ENCODE measurements around the gene MDK.
A peak's percentile ranks its signal among the peaks of the same experiment; 100 is the strongest.

Gene MDK

DNA sequence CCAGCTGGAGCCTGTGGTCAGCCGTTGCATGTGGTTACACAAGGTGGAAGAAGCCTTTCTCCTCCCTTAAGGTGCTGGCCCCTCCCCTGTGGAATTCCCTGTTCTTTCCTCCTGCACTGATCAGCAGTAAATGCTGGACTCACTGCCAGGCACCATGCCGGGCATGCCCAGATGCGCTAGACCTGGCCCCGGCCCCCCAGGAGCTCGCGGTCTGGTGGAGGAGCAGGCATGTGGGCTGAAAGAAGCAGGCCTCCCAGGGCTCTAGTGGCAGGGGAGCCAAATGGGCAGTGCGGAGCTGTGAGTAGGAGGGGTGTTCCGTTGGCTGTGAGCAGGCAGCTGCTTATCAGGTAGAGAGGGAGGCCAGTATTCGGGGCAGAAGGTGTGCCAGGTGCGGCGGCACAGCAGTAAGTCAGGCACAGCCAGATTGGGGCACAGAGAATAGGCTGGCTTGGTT lies 24.0 kb upstream of the MDK start:
- no peaks in the 10 kb centered on the region for H3K9me3 ChIP-seq (ENCODE audit: severe bottlenecking)
- TF ChIP-seq, protein P1, sequence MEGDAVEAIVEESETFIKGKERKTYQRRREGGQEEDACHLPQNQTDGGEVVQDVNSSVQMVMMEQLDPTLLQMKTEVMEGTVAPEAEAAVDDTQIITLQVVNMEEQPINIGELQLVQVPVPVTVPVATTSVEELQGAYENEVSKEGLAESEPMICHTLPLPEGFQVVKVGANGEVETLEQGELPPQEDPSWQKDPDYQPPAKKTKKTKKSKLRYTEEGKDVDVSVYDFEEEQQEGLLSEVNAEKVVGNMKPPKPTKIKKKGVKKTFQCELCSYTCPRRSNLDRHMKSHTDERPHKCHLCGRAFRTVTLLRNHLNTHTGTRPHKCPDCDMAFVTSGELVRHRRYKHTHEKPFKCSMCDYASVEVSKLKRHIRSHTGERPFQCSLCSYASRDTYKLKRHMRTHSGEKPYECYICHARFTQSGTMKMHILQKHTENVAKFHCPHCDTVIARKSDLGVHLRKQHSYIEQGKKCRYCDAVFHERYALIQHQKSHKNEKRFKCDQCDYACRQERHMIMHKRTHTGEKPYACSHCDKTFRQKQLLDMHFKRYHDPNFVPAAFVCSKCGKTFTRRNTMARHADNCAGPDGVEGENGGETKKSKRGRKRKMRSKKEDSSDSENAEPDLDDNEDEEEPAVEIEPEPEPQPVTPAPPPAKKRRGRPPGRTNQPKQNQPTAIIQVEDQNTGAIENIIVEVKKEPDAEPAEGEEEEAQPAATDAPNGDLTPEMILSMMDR (IDR thresholded peaks at IDR 0.05; ENCODE audit: low read depth, low read length), result no peak
- no peaks in the 10 kb centered on the region for H3K27me3 ChIP-seq (ENCODE audit: insufficient read depth, low read depth, severe bottlenecking)
- DNase-seq, result no peak
- no peak overlapping the region for H3K27ac ChIP-seq
- H3K36me3 ChIP-seq, result peaks cover 17% of the 10 kb centered on the region
- no peak overlapping the region for H3K4me3 ChIP-seq (ENCODE audit: low read depth, low read length)

DNA sequence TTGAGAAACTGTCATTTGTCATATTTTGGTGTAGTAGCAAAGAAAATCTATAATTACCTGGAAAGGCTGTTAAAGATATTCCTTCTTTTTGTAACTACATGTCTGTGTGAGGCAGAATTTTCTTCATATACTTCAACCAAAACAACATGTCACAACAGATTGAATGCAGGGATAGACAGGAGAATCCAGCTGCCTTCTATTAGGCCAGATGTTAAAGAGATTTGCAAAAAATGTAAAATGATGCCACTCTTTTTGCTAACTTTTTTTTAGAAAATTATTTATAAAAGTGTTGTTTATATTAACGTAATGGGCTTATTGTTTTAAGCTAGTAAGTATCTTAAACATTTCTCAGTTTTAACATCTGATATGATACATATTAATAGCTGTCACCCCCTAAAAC lies 21.5 kb upstream of the MDK start:
- DNase-seq, result no peak
- Histone ChIP-seq H3K9me3 (ENCODE audit: severe bottlenecking) (no peaks in the 10 kb centered on the region), H3K27me3 (ENCODE audit: insufficient read depth, low read depth, severe bottlenecking) (no peaks in the 10 kb centered on the region), H3K36me3 (peaks cover 4% of the 10 kb centered on the region; the same call in 1 of the 2 replicates), H3K27ac (no peak overlapping the region), H3K4me3 (ENCODE audit: low read depth, low read length) (no peak overlapping the region)
- TF ChIP-seq, protein P1 (IDR thresholded peaks at IDR 0.05; ENCODE audit: low read depth, low read length), result no peak

DNA sequence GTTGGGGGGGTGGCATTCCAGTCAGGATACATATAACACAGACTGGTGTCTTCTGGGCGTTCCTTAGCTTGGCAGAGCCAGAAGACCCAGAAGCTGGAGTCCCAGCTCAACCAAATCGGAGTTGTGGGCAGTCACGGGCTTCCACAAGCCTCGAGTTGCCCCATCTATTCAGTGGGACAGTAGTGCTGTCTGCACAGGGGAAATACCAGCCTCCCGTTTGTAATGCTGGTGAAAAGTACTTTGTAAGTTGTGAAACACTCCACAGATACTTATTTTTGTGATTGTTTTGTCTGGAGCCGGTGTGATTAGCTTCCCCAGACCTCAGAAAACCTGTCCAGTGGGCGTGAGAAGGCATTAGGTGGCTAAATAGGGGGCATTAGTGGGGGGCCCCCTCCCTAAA lies 20.6 kb upstream of the MDK start:
- Histone ChIP-seq H3K4me3 (ENCODE audit: low read depth, low read length) (peak overlapping the region; percentile 25), H3K27me3 (ENCODE audit: insufficient read depth, low read depth, severe bottlenecking) (no peaks in the 10 kb centered on the region), H3K36me3 (peaks cover 4% of the 10 kb centered on the region; the same call in 1 of the 2 replicates), H3K9me3 (ENCODE audit: severe bottlenecking) (no peaks in the 10 kb centered on the region), H3K27ac (peak overlapping the region; percentile 86)
- DNase-seq, result no peak
- TF ChIP-seq, protein P1 (IDR thresholded peaks at IDR 0.05; ENCODE audit: low read depth, low read length), result no peak

DNA sequence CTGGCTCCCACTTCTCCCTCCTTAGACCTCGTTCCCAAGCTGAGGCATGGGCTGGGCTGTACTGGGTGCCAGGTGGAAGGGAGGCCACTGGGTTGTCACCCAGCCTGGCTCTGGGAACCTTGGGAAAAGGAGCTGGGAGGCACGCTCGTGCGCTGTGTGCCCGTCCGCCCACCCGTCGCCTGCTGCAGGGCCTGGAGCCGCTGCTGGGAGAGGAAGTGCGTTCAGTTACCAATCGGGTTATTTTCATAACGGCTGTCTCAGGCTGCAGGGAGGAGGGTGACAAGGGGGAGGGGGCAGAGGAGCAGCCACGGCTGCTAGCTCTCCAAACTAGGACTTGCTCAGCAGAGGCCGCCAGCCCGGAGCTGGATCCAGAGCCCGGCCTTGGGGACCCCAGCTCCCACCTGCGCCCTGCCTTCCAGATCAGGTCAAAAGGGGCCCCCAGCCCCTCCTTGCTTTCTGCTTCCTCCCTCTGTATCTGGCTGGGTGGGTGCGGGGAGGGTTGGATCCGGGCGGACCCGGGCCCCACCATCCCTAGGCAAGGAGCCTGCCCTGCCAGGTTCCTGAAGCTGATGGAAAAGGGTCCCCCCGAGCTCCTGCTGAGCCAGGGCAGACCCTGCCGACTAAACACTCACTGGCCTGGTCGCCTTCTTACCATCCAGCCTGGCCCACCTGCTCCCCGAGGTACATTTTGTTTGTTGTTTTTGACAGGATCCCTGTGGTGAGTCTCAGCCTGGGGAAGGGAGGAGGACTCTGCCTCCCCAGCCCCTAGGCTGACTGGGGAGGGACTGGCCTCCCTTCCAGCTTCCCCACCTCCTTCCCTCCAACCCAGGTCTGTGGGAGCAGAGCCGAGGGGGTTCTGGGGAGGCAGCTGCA lies 19.9 kb upstream of the MDK start:
- Histone ChIP-seq H3K27ac (peak overlapping the region; percentile 86), H3K4me3 (ENCODE audit: low read depth, low read length) (peak overlapping the region; percentile 25), H3K9me3 (ENCODE audit: severe bottlenecking) (no peaks in the 10 kb centered on the region), H3K36me3 (peaks cover 4% of the 10 kb centered on the region; the same call in 1 of the 2 replicates), H3K27me3 (ENCODE audit: insufficient read depth, low read depth, severe bottlenecking) (no peaks in the 10 kb centered on the region)
- TF ChIP-seq, protein P1 (IDR thresholded peaks at IDR 0.05; ENCODE audit: low read depth, low read length), result no peak
- DNase-seq, result peak; percentile 79

DNA sequence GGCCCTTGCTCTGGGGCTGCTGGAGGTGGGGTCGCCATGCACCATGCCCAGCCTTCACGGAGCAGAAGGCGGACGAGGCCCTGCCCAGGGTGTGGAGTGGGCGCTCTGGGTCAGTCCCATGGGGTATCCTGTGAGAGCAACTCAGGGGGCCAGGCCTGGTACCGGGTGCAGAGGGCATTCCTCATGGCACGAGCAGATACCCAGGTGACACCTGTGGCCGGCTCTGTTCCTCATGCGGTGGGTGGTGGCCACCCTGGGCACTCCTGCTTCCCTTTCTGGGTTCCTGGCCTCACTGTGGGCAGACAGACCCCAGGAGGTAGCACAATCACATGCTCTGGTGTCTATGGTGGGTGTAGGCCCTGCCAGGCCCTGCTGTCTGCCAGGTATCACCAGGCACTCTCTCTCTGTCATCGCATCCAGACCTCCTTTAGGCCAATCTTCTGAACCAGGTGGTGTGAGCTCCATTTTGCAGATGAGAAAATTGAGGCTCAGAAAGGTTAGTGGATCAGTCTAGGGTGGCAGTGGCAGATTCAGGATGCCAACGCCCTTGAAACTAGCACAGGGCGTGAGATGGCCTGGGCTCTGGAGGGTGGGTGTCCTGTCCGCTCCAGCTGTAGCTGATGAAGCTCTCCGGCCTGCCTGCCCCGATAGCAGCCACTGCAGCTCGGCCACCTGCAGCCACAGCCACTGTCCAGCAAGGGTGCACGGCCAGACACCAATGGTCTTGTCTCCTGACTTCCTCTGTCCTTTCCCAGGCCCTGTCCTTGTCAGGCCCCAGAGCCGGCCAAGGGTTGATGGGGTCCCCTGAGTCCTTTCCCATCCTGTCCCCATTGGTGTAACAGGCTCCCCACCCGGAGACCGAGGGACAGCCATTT lies 19.1 kb upstream of the MDK start:
- no peak for DNase-seq
- H3K27me3 ChIP-seq (ENCODE audit: insufficient read depth, low read depth, severe bottlenecking), result no peaks in the 10 kb centered on the region
- no peaks in the 10 kb centered on the region for H3K9me3 ChIP-seq (ENCODE audit: severe bottlenecking)
- TF ChIP-seq, protein P1 (IDR thresholded peaks at IDR 0.05; ENCODE audit: low read depth, low read length), result no peak
- H3K36me3 ChIP-seq, result peaks cover 4% of the 10 kb centered on the region; the same call in 1 of the 2 replicates
- H3K27ac ChIP-seq, result peak overlapping the region; percentile 86
- H3K4me3 ChIP-seq (ENCODE audit: low read depth, low read length), result no peak overlapping the region

Measured in WERI-Rb-1 (cell line).